Right lung (tissue), 5 donors: ENCODE measurements around the gene SPSB3. TPM values are rescaled to one million over a fixed set of nuclear protein-coding genes. Genes with fewer than 3 reads are reported as not detected.

Experiments
- DNase-seq, 2 donors: peaks; one replicate each; pipeline ENCODE4 v3.0.0-alpha.2; 2013
- polyA plus RNA-seq, 5 donors: library from polyadenylated mRNA; unstranded; fragments of 120-200 nt; gene quantifications; one replicate each; pipeline versions ENCODE4 v1.2.1 to v1.2.3, GENCODE V29; 2013; ENCODE audit warnings: inconsistent platforms in 1 of 5, low replicate concordance in 1 of 5; ENCODE audit not compliant: insufficient read length in 5 of 5, insufficient read depth in 1 of 5

SPSB3 gene
- polyA plus RNA-seq, 5 donors: 24.0 to 47.3 (median 35.9) TPM

- no peak for DNase-seq
Measured at GRCh38 chr16:1776672-1776955, 5.8 kb downstream of the SPSB3 start.

- no peak for DNase-seq
Measured at GRCh38 chr16:1775846-1776671, 6.3 kb downstream of the SPSB3 start.

GRCh38 chr16:1775006-1775845 lies 7.1 kb downstream of the SPSB3 start:
- DNase-seq: no peak

- no peak for DNase-seq
Measured at GRCh38 chr16:1774448-1774780, 8.0 kb downstream of the SPSB3 start.

- no peak for DNase-seq
Measured at GRCh38 chr16:1773703-1774447, 8.5 kb downstream of the SPSB3 start.

- peak; percentile 75 to 84 for DNase-seq
Measured at GRCh38 chr16:1772908-1773702, 9.3 kb downstream of the SPSB3 start, which contains the start of gene MRPS34. Gene MRPS34, minus strand, starts transcription at chr16:1773134. Its CDS starts 15 bp downstream, at chr16:1773119.

GRCh38 chr16:1772362-1772907 lies 9.9 kb downstream of the SPSB3 start, which contains the start of gene EME2:
Gene EME2, plus strand, starts transcription at chr16:1772810. Its CDS starts 418 bp downstream, at chr16:1773228.
- DNase-seq: no peak

- no peak for DNase-seq
Measured at GRCh38 chr16:1771864-1772361, 10.5 kb downstream of the SPSB3 start.

GRCh38 chr16:1771188-1771863 lies 11.0 kb downstream of the SPSB3 start, which contains the start of gene NME3:
Gene NME3, minus strand, starts transcription at chr16:1771543. Its CDS starts 9 bp downstream, at chr16:1771534.
- DNase-seq: peak; percentile 44 to 57

- no peak for DNase-seq
Measured at GRCh38 chr16:1770328-1771187, 11.8 kb downstream of the SPSB3 start.

GRCh38 chr16:1769402-1770300 lies 12.7 kb downstream of the SPSB3 start:
- no peak for DNase-seq

GRCh38 chr16:1768767-1769401 lies 13.5 kb downstream of the SPSB3 start:
- DNase-seq: no peak

GRCh38 chr16:1768061-1768766 lies 14.2 kb downstream of the SPSB3 start:
- no peak for DNase-seq

GRCh38 chr16:1767116-1767994 lies 15.0 kb downstream of the SPSB3 start:
- DNase-seq: no peak

- DNase-seq: no peak
Measured at GRCh38 chr16:1766701-1767100, 15.7 kb downstream of the SPSB3 start.

GRCh38 chr16:1766231-1766630 lies 16.1 kb downstream of the SPSB3 start:
- DNase-seq: no peak
